Cardiac muscle cell (in vitro differentiated cells and primary cell): ENCODE data around the gene CORT. TPM values are rescaled to one million over a fixed set of nuclear protein-coding genes. Genes with fewer than 3 reads are reported as not detected.

Source experiments
- DNase-seq, 2 donors: peaks; one replicate each; pipeline versions ENCODE4 v3.0.0 to v3.0.0-alpha.2; 2010 to 2017; ENCODE audit warnings: low read depth in 1 of 2, low spot score in 1 of 2
- H3K27ac ChIP-seq: fragments of 200-600 bp; sonication (generic); 2 replicates; pipeline ENCODE4 v1.5.1; 2016
- H3K27me3 ChIP-seq: fragments of 200-600 bp; sonication (generic); 2 replicates; pipeline ENCODE4 v1.6.0; 2016; ENCODE audit warnings: control low read depth
- H3K36me3 ChIP-seq: fragments of 200-600 bp; sonication (generic); 2 replicates; pipeline ENCODE4 v1.5.1; 2016; ENCODE audit warnings: control low read depth
- H3K4me1 ChIP-seq: fragments of 200-600 bp; sonication (generic); 2 replicates; pipeline ENCODE4 v1.8.1; 2017; ENCODE audit warnings: low read depth, mild to moderate bottlenecking, mixed run types
- H3K4me3 ChIP-seq: fragments of 200-600 bp; sonication (generic); 2 replicates; pipeline ENCODE4 v1.5.1; 2016; ENCODE audit warnings: mild to moderate bottlenecking
- H3K9me3 ChIP-seq: fragments of 200-600 bp; sonication (generic); 2 replicates; pipeline ENCODE4 v1.5.1; 2017; ENCODE audit warnings: low read depth, mild to moderate bottlenecking, control low read depth
- CTCF ChIP-seq: IDR thresholded peaks from 2 replicates; pipeline ENCODE4 v1.5.1; 2012; ENCODE audit warnings: low read depth, mild to moderate bottlenecking, low read length
- polyA plus RNA-seq: library from polyadenylated mRNA; unstranded; fragments of >200 nt; fragmentation: Nextera tagmentation; extraction: Ambion mirVana; gene quantifications from 2 replicates; pipeline ENCODE4 v1.2.1, GENCODE V29; 2016
- total RNA-seq: library from RNA; depleted of rRNA; stranded (reverse); fragments of >200 nt; gene quantifications from 2 replicates; pipeline ENCODE4 v1.2.3, GENCODE V29; 2016

Gene CORT
- total and polyA plus RNA-seq, 2 experiments from 2014 or later, result 2.3 TPM

GRCh38 chr1:10495952-10496351 is 46.1 kb downstream of the CORT start:
- H3K27me3 ChIP-seq, result no peaks in the 10 kb centered on the region
- no peak for DNase-seq
- no peak for TF ChIP-seq CTCF

GRCh38 chr1:10497109-10497508 is 47.3 kb downstream of the CORT start:
- H3K27ac ChIP-seq, result no peak overlapping the region
- no peaks in the 10 kb centered on the region for H3K27me3 ChIP-seq
- H3K36me3 ChIP-seq, result no peaks in the 10 kb centered on the region
- TF ChIP-seq CTCF, result no peak
- no peaks in the 10 kb centered on the region for H3K4me1 ChIP-seq
- DNase-seq, result no peak
- H3K9me3 ChIP-seq, result no peaks in the 10 kb centered on the region
- no peak overlapping the region for H3K4me3 ChIP-seq

More at GRCh38 chr1:10495952-10496351, 46.1 kb downstream of the CORT start:
- Histone ChIP-seq H3K4me1 (no peaks in the 10 kb centered on the region), H3K27ac (no peak overlapping the region), H3K36me3 (no peaks in the 10 kb centered on the region), H3K4me3 (no peak overlapping the region), H3K9me3 (no peaks in the 10 kb centered on the region)

- H3K4me3 ChIP-seq, result no peak overlapping the region
- DNase-seq, result no peak
- H3K27ac ChIP-seq, result peak overlapping the region; percentile 9
- H3K27me3 ChIP-seq, result no peaks in the 10 kb centered on the region
- H3K36me3 ChIP-seq, result no peaks in the 10 kb centered on the region
- H3K9me3 ChIP-seq, result no peaks in the 10 kb centered on the region
- H3K4me1 ChIP-seq, result no peaks in the 10 kb centered on the region
- no peak for TF ChIP-seq CTCF
Observed at GRCh38 chr1:10498231-10498630, 48.4 kb downstream of the CORT start.

Other genes starting within 250 kb of the CORT start
- 29.3 and 56.2 TPM in 2 replicates for gene KIF1B, start 239.5 kb upstream of the CORT start, total RNA-seq
- gene KIF1B, start 239.5 kb upstream of the CORT start, polyA plus RNA-seq, result 22.2 and 40.9 TPM in 2 replicates
- 162 and 214 TPM in 2 replicates for gene PGD, start 51.0 kb upstream of the CORT start, total RNA-seq
- gene PGD, start 51.0 kb upstream of the CORT start, polyA plus RNA-seq, result 155 and 201 TPM in 2 replicates
- gene CENPS, start 19.6 kb upstream of the CORT start, total RNA-seq, result 13.4 and 16.0 TPM in 2 replicates
- 30.6 and 46.3 TPM in 2 replicates for gene CENPS, start 19.6 kb upstream of the CORT start, polyA plus RNA-seq
- 42.0 and 53.6 TPM in 2 replicates for gene DFFA, start 22.5 kb downstream of the CORT start, total RNA-seq
- 47.5 and 69.4 TPM in 2 replicates for gene DFFA, start 22.5 kb downstream of the CORT start, polyA plus RNA-seq
- gene PEX14, start 24.9 kb downstream of the CORT start, total RNA-seq, result 29.2 and 32.1 TPM in 2 replicates
- gene PEX14, start 24.9 kb downstream of the CORT start, polyA plus RNA-seq, result 25.0 and 25.7 TPM in 2 replicates